H9 (cell line): ENCODE measurements around the gene CENPP. TPM values are rescaled to one million over a fixed set of nuclear protein-coding genes. Genes with fewer than 3 reads are reported as not detected.

Experiments used
- DNase-seq: peaks from one replicate; pipeline ENCODE4 v3.0.0-alpha.2; 2017
- H2AFZ ChIP-seq: one replicate; pipeline ENCODE4 v1.6.1; 2013; ENCODE audit warnings: mild to moderate bottlenecking, low read length, control low read depth, moderate library complexity
- H2AK5ac ChIP-seq: 2 replicates; pipeline ENCODE4 v1.6.1; 2013; ENCODE audit warnings: low read length, control low read depth, mixed read lengths; ENCODE audit not compliant: insufficient read length
- H2BK120ac ChIP-seq: one replicate; pipeline ENCODE4 v1.6.1; 2013; ENCODE audit warnings: low read depth, mild to moderate bottlenecking, low read length, control low read depth, inconsistent platforms; ENCODE audit not compliant: poor library complexity, severe bottlenecking
- H2BK12ac ChIP-seq: 2 replicates; pipeline ENCODE4 v1.6.1; 2013; ENCODE audit warnings: low read length, control low read depth, mixed read lengths, low read depth; ENCODE audit not compliant: insufficient read length
- H2BK15ac ChIP-seq: 2 replicates; pipeline ENCODE4 v1.6.1; 2013; ENCODE audit warnings: low read depth, low read length, control low read depth
- H2BK20ac ChIP-seq: one replicate; pipeline ENCODE4 v1.6.1; 2013; ENCODE audit warnings: low read depth, mild to moderate bottlenecking, low read length, control low read depth, inconsistent platforms; ENCODE audit not compliant: poor library complexity, severe bottlenecking
- H2BK5ac ChIP-seq: 2 replicates; pipeline ENCODE4 v1.6.1; 2013; ENCODE audit warnings: low read length, control low read depth, mixed read lengths; ENCODE audit not compliant: insufficient read length
- H3K14ac ChIP-seq: 2 replicates; pipeline ENCODE4 v1.6.1; 2013; ENCODE audit warnings: low read length, control low read depth; ENCODE audit not compliant: insufficient read depth
- H3K18ac ChIP-seq: 2 replicates; pipeline ENCODE4 v1.6.1; 2013; ENCODE audit warnings: low read depth, mild to moderate bottlenecking, mixed read lengths, low read length, control low read depth; ENCODE audit not compliant: insufficient read length
- H3K23ac ChIP-seq: 2 replicates; pipeline ENCODE4 v1.6.1; 2013; ENCODE audit warnings: low read length, control low read depth, mixed read lengths, low read depth; ENCODE audit not compliant: insufficient read length
- H3K23me2 ChIP-seq: 2 replicates; pipeline ENCODE4 v1.6.1; 2013; ENCODE audit warnings: low read depth, mild to moderate bottlenecking, mixed read lengths, low read length, control low read depth; ENCODE audit not compliant: insufficient read length, poor library complexity, severe bottlenecking
- H3K27ac ChIP-seq: 2 replicates; pipeline ENCODE4 v1.5.1; 2013; ENCODE audit warnings: low read length, control low read depth, mixed read lengths, low read depth; ENCODE audit not compliant: insufficient read length
- H3K27me3 ChIP-seq: 2 replicates; pipeline ENCODE4 v1.6.1; 2013; ENCODE audit warnings: low read length, control low read depth, inconsistent platforms; ENCODE audit not compliant: insufficient read depth
- H3K4ac ChIP-seq: 2 replicates; pipeline ENCODE4 v1.6.1; 2013; ENCODE audit warnings: low read depth, mild to moderate bottlenecking, control low read depth, inconsistent platforms, low read length, moderate library complexity
- H3K4me1 ChIP-seq: 2 replicates; pipeline ENCODE4 v1.6.1; 2013; ENCODE audit warnings: low read length, control low read depth, inconsistent platforms; ENCODE audit not compliant: insufficient read depth
- H3K4me2 ChIP-seq: 2 replicates; pipeline ENCODE4 v1.6.1; 2013; ENCODE audit warnings: low read length, control low read depth, mixed read lengths; ENCODE audit not compliant: insufficient read length, insufficient read depth
- H3K56ac ChIP-seq: 2 replicates; pipeline ENCODE4 v1.6.1; 2013; ENCODE audit warnings: low read depth, mild to moderate bottlenecking, mixed read lengths, low read length, control low read depth; ENCODE audit not compliant: insufficient read length
- H3K79me1 ChIP-seq: 2 replicates; pipeline ENCODE4 v1.6.1; 2013; ENCODE audit warnings: low read depth, mild to moderate bottlenecking, moderate library complexity, low read length, control low read depth, inconsistent platforms; ENCODE audit not compliant: insufficient read depth, poor library complexity, severe bottlenecking
- H3K79me2 ChIP-seq: 2 replicates; pipeline ENCODE4 v1.6.1; 2013; ENCODE audit warnings: low read length, control low read depth, inconsistent platforms; ENCODE audit not compliant: insufficient read depth
- H3K9ac ChIP-seq: 2 replicates; pipeline ENCODE4 v1.6.1; 2013; ENCODE audit warnings: low read length, control low read depth, mixed read lengths; ENCODE audit not compliant: insufficient read length; ENCODE audit errors: extremely low read depth
- H3K9me3 ChIP-seq: one replicate; pipeline ENCODE4 v1.6.1; 2013; ENCODE audit warnings: low read depth, low read length, inconsistent platforms; ENCODE audit not compliant: control insufficient read depth
- H3T11ph ChIP-seq: one replicate; pipeline ENCODE4 v1.6.1; 2013; ENCODE audit warnings: mild to moderate bottlenecking, low read length, control low read depth, inconsistent platforms
- H4K20me1 ChIP-seq: one replicate; pipeline ENCODE4 v1.6.1; 2013; ENCODE audit not compliant: control insufficient read depth, insufficient read length, insufficient read depth
- H4K5ac ChIP-seq: 2 replicates; pipeline ENCODE4 v1.6.1; 2013; ENCODE audit warnings: low read depth, mild to moderate bottlenecking, mixed read lengths, low read length, control low read depth; ENCODE audit not compliant: insufficient read length
- H4K8ac ChIP-seq: replicated peaks from 2 replicates; pipeline ENCODE4 v1.6.1; 2013; ENCODE audit warnings: low read length, control low read depth, mixed read lengths, low read depth; ENCODE audit not compliant: insufficient read length
- H4K91ac ChIP-seq: 2 replicates; pipeline ENCODE4 v1.6.1; 2013; ENCODE audit warnings: low read depth, mild to moderate bottlenecking, moderate library complexity, mixed read lengths, low read length, control low read depth; ENCODE audit not compliant: insufficient read length
- H3K27ac Mint-ChIP-seq, 3 experiments: 2 replicates in 2 of 3; 3 replicates in 1 of 3; pipeline ENCODE4 v1.8.0; 2020 to 2021; ENCODE audit warnings: mixed read lengths in 3 of 3, mild to moderate bottlenecking in 1 of 3, moderate library complexity in 1 of 3
- H3K27me3 Mint-ChIP-seq: 2 replicates; pipeline ENCODE4 v1.8.0; 2021; ENCODE audit warnings: low read depth, mild to moderate bottlenecking, moderate library complexity, mixed read lengths
- H3K36me3 Mint-ChIP-seq, 3 experiments: 2 replicates in 2 of 3; 3 replicates in 1 of 3; pipeline ENCODE4 v1.8.0; 2020 to 2021; ENCODE audit warnings: low read depth in 3 of 3, mixed read lengths in 3 of 3; ENCODE audit not compliant: insufficient read depth in 1 of 3
- H3K4me1 Mint-ChIP-seq, 2 experiments: 2 replicates each; pipeline ENCODE4 v1.8.0; 2020; ENCODE audit warnings: mixed read lengths in 2 of 2
- H3K4me3 Mint-ChIP-seq, 2 experiments: 2 replicates in 1 of 2; 3 replicates in 1 of 2; pipeline ENCODE4 v1.8.0; 2020 to 2021; ENCODE audit warnings: mild to moderate bottlenecking in 2 of 2, mixed read lengths in 2 of 2, moderate library complexity in 1 of 2
- H3K9me3 Mint-ChIP-seq, 2 experiments: 2 replicates in 1 of 2; 3 replicates in 1 of 2; pipeline ENCODE4 v1.8.0; 2020; ENCODE audit warnings: mild to moderate bottlenecking in 2 of 2, mixed read lengths in 2 of 2, moderate library complexity in 1 of 2
- CTCF ChIP-seq: fragments of 200-600 bp; sonication (generic); conservative IDR thresholded peaks from 3 replicates; pipeline ENCODE4 v1.8.0; 2021; ENCODE audit warnings: antibody characterized with exemption, mild to moderate bottlenecking
- WGBS: extraction: QIAGEN DNeasy Blood & Tissue Kit; methylation state at CpG from one replicate; pipeline ENCODE4 v1.1.7; 2013; ENCODE audit warnings: missing lambda C conversion rate, low lambda C conversion rate, mixed read lengths; ENCODE audit not compliant: insufficient read length; ENCODE audit errors: extremely low coverage; 5-methylcytosine and 5-hydroxymethylcytosine counted together
- total RNA-seq: library from RNA; stranded (reverse); gene quantifications from 2 replicates; pipeline ENCODE4 v1.2.1, GENCODE V29; 2021

Gene CENPP
- total RNA-seq, 1 experiment from 2014 or later: 9.1 TPM

- TF ChIP-seq CTCF: no peak
- H3K27me3 ChIP-seq: no peaks in the 10 kb centered on the region
- H2BK120ac ChIP-seq: no peak overlapping the region
- H3K23ac ChIP-seq: no peak overlapping the region
- H3K79me2 ChIP-seq: no peaks in the 10 kb centered on the region
- H4K20me1 ChIP-seq: no peaks in the 10 kb centered on the region
- H3K27ac ChIP-seq: no peak overlapping the region
- H2AK5ac ChIP-seq: no peak overlapping the region
- H4K91ac ChIP-seq: no peak overlapping the region
- H3K4me1 Mint-ChIP-seq: peaks cover 2 to 3% of the 10 kb centered on the region in 2 experiments; a peak in 3 of 4 replicates
- DNase-seq: no peak
- peaks cover 22 to 35% (median 32%) of the 10 kb centered on the region in 3 experiments for H3K36me3 Mint-ChIP-seq
- no peak overlapping the region for H3K14ac ChIP-seq
- no peak overlapping the region for H3K4me3 Mint-ChIP-seq
- no peak overlapping the region for H3K27ac Mint-ChIP-seq
- no peak overlapping the region for H3T11ph ChIP-seq
- H3K27me3 Mint-ChIP-seq: no peaks in the 10 kb centered on the region
- H3K18ac ChIP-seq: no peak overlapping the region
- peaks cover 5% of the 10 kb centered on the region for H3K9me3 ChIP-seq
- H2BK15ac ChIP-seq: no peak overlapping the region
- H2AFZ ChIP-seq: no peak overlapping the region
- H2BK20ac ChIP-seq: no peak overlapping the region
- H2BK12ac ChIP-seq: no peak overlapping the region
- no peak overlapping the region for H4K8ac ChIP-seq
- H3K9ac ChIP-seq: no peak overlapping the region
- no peak overlapping the region for H3K56ac ChIP-seq
- H3K4ac ChIP-seq: no peak overlapping the region
- no peak overlapping the region for H3K4me2 ChIP-seq
- peaks cover 4% of the 10 kb centered on the region in 2 experiments for H3K9me3 Mint-ChIP-seq
- H2BK5ac ChIP-seq: no peak overlapping the region
- H4K5ac ChIP-seq: no peak overlapping the region
- H3K79me1 ChIP-seq: no peaks in the 10 kb centered on the region
- no CpG with 5 or more reads among the region's 1 CpG for WGBS
- no peaks in the 10 kb centered on the region for H3K23me2 ChIP-seq
- no peaks in the 10 kb centered on the region for H3K4me1 ChIP-seq
Measured at GRCh38 chr9:92342825-92343488, 17.2 kb downstream of the CENPP start.
